Measurements from ENCODE around the gene ASCL2. TPM values are rescaled to one million over a fixed set of nuclear protein-coding genes. Genes with fewer than 3 reads are reported as not detected.

ASCL2 gene
- total RNA-seq, 2 experiments from 2014 or later, result 0.31 to 0.40 TPM

Other genes with a start within 250 kb of the ASCL2 start
- under 1 TPM; 0.07 to 0.08 TPM for gene IGF2, start 131.2 kb downstream of the ASCL2 start, total RNA-seq
- not detected for gene INS, start 109.4 kb downstream of the ASCL2 start, total RNA-seq
- gene TH, start 98.8 kb downstream of the ASCL2 start, total RNA-seq, result not detected
- 10 to 100 TPM; 66.4 to 81.0 TPM for gene C11orf21, start 31.3 kb upstream of the ASCL2 start, total RNA-seq
- 10 to 100 TPM; 77.6 to 98.9 TPM for gene TSPAN32, start 31.4 kb upstream of the ASCL2 start, total RNA-seq
- gene CD81, start 106.7 kb upstream of the ASCL2 start, total RNA-seq, result 100 to 1,000 TPM; 137 to 157 TPM
- 10 to 100 TPM; 31.1 to 47.5 TPM for gene TSSC4, start 130.2 kb upstream of the ASCL2 start, total RNA-seq
- under 1 TPM in 1 of 2 experiments, not detected in 1; 0.07 TPM for gene TRPM5, start 173.9 kb upstream of the ASCL2 start, total RNA-seq
- gene KCNQ1, start 174.4 kb upstream of the ASCL2 start, total RNA-seq, result 10 to 100 TPM; 20.4 to 24.3 TPM

Measured in activated CD4-positive, alpha-beta T cell treated with anti-CD3 and anti-CD28 coated beads, Interleukin-2, amount 10 ng/mL, durations not matched to agents 7 days and 5 days (primary cell).